Gastroesophageal sphincter (tissue), 4 donors: ENCODE data around the gene KRTAP10-6. TPM values are rescaled to one million over a fixed set of nuclear protein-coding genes. Genes with fewer than 3 reads are reported as not detected.

ENCODE experiments used
- ATAC-seq: fragments of 150-250 bp; one replicate; pipeline ENCODE4 v1.9.1; 2016; ENCODE audit warnings: mild to moderate bottlenecking, moderate library complexity
- H3K27ac ChIP-seq, 4 donors: fragments of 200-600 bp; sonication (generic) in 3 of 4; 1 replicate in 3 of 4; 2 replicates in 1 of 4; pipeline ENCODE4 v1.5.1; 2016 to 2019
- H3K27me3 ChIP-seq: fragments of 200-600 bp; sonication (generic); one replicate; pipeline ENCODE4 v1.5.1; 2019
- H3K36me3 ChIP-seq, 2 donors: fragments of 200-600 bp; sonication (generic); one replicate each; pipeline ENCODE4 v1.5.1; 2019; ENCODE audit warnings: control low read depth in 1 of 2
- H3K4me1 ChIP-seq, 3 donors: fragments of 200-600 bp; sonication (generic); 1 replicate in 2 of 3; 2 replicates in 1 of 3; pipeline ENCODE4 v1.5.1; 2016 to 2019; ENCODE audit warnings: control low read depth in 2 of 3
- H3K4me3 ChIP-seq, 2 donors: fragments of 200-600 bp; sonication (generic); one replicate each; pipeline ENCODE4 v1.5.1; 2019; ENCODE audit warnings: mild to moderate bottlenecking in 1 of 2, moderate library complexity in 1 of 2
- H3K9me3 ChIP-seq, 3 donors: fragments of 200-600 bp; sonication (generic); one replicate each; pipeline ENCODE4 v1.5.1; 2017 to 2019; ENCODE audit warnings: control low read depth in 2 of 3
- CTCF ChIP-seq, 4 experiments: fragments of 200-600 bp in 2 of 4; fragments of 450-650 bp in 2 of 4; sonication (generic) in 1 of 4; IDR thresholded peaks; one replicate each; pipeline ENCODE4 v1.5.1; 2017 to 2019; ENCODE audit warnings: antibody characterized with exemption in 4 of 4, mild to moderate bottlenecking in 2 of 4, moderate library complexity in 2 of 4
- EP300 ChIP-seq: sonication (generic); formaldehyde crosslinking; IDR thresholded peaks from one replicate; pipeline ENCODE4 v1.6.1; 2017; ENCODE audit warnings: antibody characterized with exemption, mild to moderate bottlenecking
- POLR2A ChIP-seq, 2 donors: fragments of 450-650 bp; IDR thresholded peaks; one replicate each; pipeline ENCODE4 v1.6.1; 2017; ENCODE audit warnings: antibody characterized with exemption in 2 of 2, mild to moderate bottlenecking in 2 of 2, moderate library complexity in 1 of 2
- POLR2AphosphoS5 ChIP-seq: sonication (generic); formaldehyde crosslinking; IDR thresholded peaks from one replicate; pipeline ENCODE4 v1.6.1; 2017; ENCODE audit warnings: antibody characterized with exemption
- WGBS, 2 donors: methylation state at CpG; one replicate each; pipeline ENCODE4 v1.1.5; 2018; ENCODE audit warnings: low coverage in 1 of 2; 5-methylcytosine and 5-hydroxymethylcytosine counted together
- total RNA-seq, 4 donors: library from RNA; depleted of rRNA; stranded (reverse); fragments of >200 nt; gene quantifications; one replicate each; pipeline ENCODE4 v1.1.0, GENCODE V29; 2016

KRTAP10-6 gene
- total RNA-seq, 4 donors from 2014 or later: not detected

- WGBS, 2 donors: 59 to 76% methylated on average over 3 of the region's 3 CpGs
- Histone ChIP-seq H3K9me3 (peaks cover 0 to 40% (median 0%) of the 10 kb centered on the region in 3 donors), H3K27me3 (peaks cover 23% of the 10 kb centered on the region), H3K4me1 (no peaks in the 10 kb centered on the region), H3K4me3 (no peak overlapping the region), H3K36me3 (no peaks in the 10 kb centered on the region), H3K27ac (no peak overlapping the region)
- no peak for TF ChIP-seq EP300
- TF ChIP-seq POLR2AphosphoS5: no peak
- TF ChIP-seq CTCF (IDR thresholded peaks at IDR 0.05): no peak
- no peak for TF ChIP-seq POLR2A (IDR thresholded peaks at IDR 0.05)
- ATAC-seq: no peak
Measured at GRCh38 chr21:44544566-44544965, 47.7 kb downstream of the KRTAP10-6 start.

GRCh38 chr21:44542716-44543115 lies 49.6 kb downstream of the KRTAP10-6 start:
- TF ChIP-seq EP300 (no peak), POLR2A (IDR thresholded peaks at IDR 0.05) (no peak), POLR2AphosphoS5 (no peak), CTCF (IDR thresholded peaks at IDR 0.05) (no peak)
- no peak for ATAC-seq
- no peaks in the 10 kb centered on the region for H3K4me1 ChIP-seq
- no peak overlapping the region for H3K4me3 ChIP-seq
- peaks cover 18% of the 10 kb centered on the region for H3K27me3 ChIP-seq
- peaks cover 0 to 40% (median 0%) of the 10 kb centered on the region in 3 donors for H3K9me3 ChIP-seq
- no peaks in the 10 kb centered on the region for H3K36me3 ChIP-seq
- H3K27ac ChIP-seq: no peak overlapping the region
- WGBS, 2 donors: 82 to 86% methylated on average over 1 of the region's 1 CpG

Other genes with a start within 250 kb of the KRTAP10-6 start
- 1 to 10 TPM; 1.0 to 3.3 (median 3.1) TPM for gene TRPM2, start 238.9 kb downstream of the KRTAP10-6 start, total RNA-seq
- gene LRRC3, start 137.0 kb downstream of the KRTAP10-6 start, total RNA-seq: 1 to 10 TPM; 2.7 to 8.3 (median 6.7) TPM
- gene KRTAP10-1, start 52.3 kb downstream of the KRTAP10-6 start, total RNA-seq: not detected
- gene KRTAP10-2, start 41.0 kb downstream of the KRTAP10-6 start, total RNA-seq: not detected
- gene KRTAP10-3, start 33.7 kb downstream of the KRTAP10-6 start, total RNA-seq: not detected
- gene KRTAP10-4, start 18.8 kb downstream of the KRTAP10-6 start, total RNA-seq: not detected
- gene KRTAP10-5, start 11.9 kb downstream of the KRTAP10-6 start, total RNA-seq: not detected
- gene KRTAP10-7, start 8.1 kb upstream of the KRTAP10-6 start, total RNA-seq: not detected
- not detected for gene KRTAP10-8, start 19.6 kb upstream of the KRTAP10-6 start, total RNA-seq
- gene KRTAP10-9, start 34.6 kb upstream of the KRTAP10-6 start, total RNA-seq: not detected
- not detected for gene KRTAP10-10, start 44.9 kb upstream of the KRTAP10-6 start, total RNA-seq
- not detected for gene KRTAP10-11, start 53.9 kb upstream of the KRTAP10-6 start, total RNA-seq
- not detected for gene KRTAP12-4, start 62.2 kb upstream of the KRTAP10-6 start, total RNA-seq
- not detected for gene KRTAP12-3, start 65.4 kb upstream of the KRTAP10-6 start, total RNA-seq
- gene KRTAP12-2, start 74.4 kb upstream of the KRTAP10-6 start, total RNA-seq: not detected
- not detected for gene KRTAP12-1, start 89.7 kb upstream of the KRTAP10-6 start, total RNA-seq
- gene KRTAP10-12, start 104.7 kb upstream of the KRTAP10-6 start, total RNA-seq: not detected
- gene TSPEAR, start 119.1 kb upstream of the KRTAP10-6 start, total RNA-seq: not detected
- 10 to 100 TPM; 48.3 to 93.4 (median 83.9) TPM for gene UBE2G2, start 209.3 kb upstream of the KRTAP10-6 start, total RNA-seq
- gene SUMO3, start 225.6 kb upstream of the KRTAP10-6 start, total RNA-seq: 10 to 100 TPM; 41.7 to 56.2 (median 53.7) TPM